HFFc6 (cell line): ENCODE measurements around the gene PSMG4. TPM values are rescaled to one million over a fixed set of nuclear protein-coding genes. Genes with fewer than 3 reads are reported as not detected.

Experiments used
- DNase-seq: peaks from one replicate; pipeline ENCODE4 v3.0.0-alpha.2; 2018
- H3K27ac Mint-ChIP-seq: 2 replicates; pipeline ENCODE4 v1.8.0; 2020; ENCODE audit warnings: mild to moderate bottlenecking, mixed read lengths
- H3K27me3 Mint-ChIP-seq: 2 replicates; pipeline ENCODE4 v1.8.0; 2021; ENCODE audit warnings: mild to moderate bottlenecking, moderate library complexity, mixed read lengths; ENCODE audit not compliant: insufficient read depth
- H3K36me3 Mint-ChIP-seq: 2 replicates; pipeline ENCODE4 v1.8.0; 2021; ENCODE audit warnings: low read depth, mixed read lengths
- H3K4me1 Mint-ChIP-seq: 2 replicates; pipeline ENCODE4 v1.8.0; 2020; ENCODE audit warnings: low read depth, mixed read lengths
- H3K4me3 Mint-ChIP-seq: 2 replicates; pipeline ENCODE4 v1.8.0; 2020; ENCODE audit warnings: mild to moderate bottlenecking, moderate library complexity, mixed read lengths
- H3K9me3 Mint-ChIP-seq: 2 replicates; pipeline ENCODE4 v1.8.0; 2020; ENCODE audit warnings: mild to moderate bottlenecking, mixed read lengths
- total RNA-seq, 6 experiments: library from RNA; stranded (reverse); fragmentation: NEBNext Ultra II Directional; extraction: Animal tissue kit (Norgen Biotek cat#: 25700); gene quantifications; 2 replicates in 1 of 6; 3 replicates in 5 of 6; pipeline ENCODE4 v1.2.3, GENCODE V29; 2021
- TF ChIP-seq, protein P1 (sequence below): fragments of 200-600 bp; sonication (generic); IDR thresholded peaks from 2 replicates; pipeline ENCODE4 v1.5.0; 2021; ENCODE audit warnings: antibody characterized with exemption, mild to moderate bottlenecking

PSMG4 gene
- total RNA-seq, 6 experiments from 2014 or later: 14.9 to 20.1 (median 17.6) TPM

DNA sequence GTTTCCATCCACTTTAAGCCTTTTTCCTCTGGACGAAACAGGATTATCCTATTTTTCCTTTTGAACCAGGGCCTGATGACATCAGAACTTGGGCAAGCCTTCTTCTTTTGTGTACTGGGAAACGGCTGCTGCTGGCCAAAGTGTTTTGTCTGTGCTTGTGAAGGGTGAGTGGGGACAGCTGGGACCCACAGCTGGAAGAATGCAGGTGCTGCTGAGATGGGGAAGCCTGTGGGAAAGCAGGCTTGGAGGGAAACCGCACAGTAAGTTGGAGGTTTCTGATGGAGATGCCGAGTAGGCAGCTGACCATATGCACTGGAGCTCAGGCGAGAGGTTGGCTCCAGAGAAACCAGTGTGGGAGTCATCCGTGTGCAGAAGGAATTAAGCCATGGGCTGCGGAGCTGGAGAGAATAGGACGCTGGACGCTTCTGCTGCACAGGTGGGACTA is 8.5 kb upstream of the PSMG4 start:
- H3K9me3 Mint-ChIP-seq: peaks cover 7% of the 10 kb centered on the region; the same call in 1 of the 2 replicates
- H3K4me3 Mint-ChIP-seq: no peak overlapping the region
- no peak overlapping the region for H3K27ac Mint-ChIP-seq
- H3K36me3 Mint-ChIP-seq: peaks cover 7% of the 10 kb centered on the region
- DNase-seq: no peak
- H3K4me1 Mint-ChIP-seq: peaks cover 50% of the 10 kb centered on the region
- TF ChIP-seq, protein P1, sequence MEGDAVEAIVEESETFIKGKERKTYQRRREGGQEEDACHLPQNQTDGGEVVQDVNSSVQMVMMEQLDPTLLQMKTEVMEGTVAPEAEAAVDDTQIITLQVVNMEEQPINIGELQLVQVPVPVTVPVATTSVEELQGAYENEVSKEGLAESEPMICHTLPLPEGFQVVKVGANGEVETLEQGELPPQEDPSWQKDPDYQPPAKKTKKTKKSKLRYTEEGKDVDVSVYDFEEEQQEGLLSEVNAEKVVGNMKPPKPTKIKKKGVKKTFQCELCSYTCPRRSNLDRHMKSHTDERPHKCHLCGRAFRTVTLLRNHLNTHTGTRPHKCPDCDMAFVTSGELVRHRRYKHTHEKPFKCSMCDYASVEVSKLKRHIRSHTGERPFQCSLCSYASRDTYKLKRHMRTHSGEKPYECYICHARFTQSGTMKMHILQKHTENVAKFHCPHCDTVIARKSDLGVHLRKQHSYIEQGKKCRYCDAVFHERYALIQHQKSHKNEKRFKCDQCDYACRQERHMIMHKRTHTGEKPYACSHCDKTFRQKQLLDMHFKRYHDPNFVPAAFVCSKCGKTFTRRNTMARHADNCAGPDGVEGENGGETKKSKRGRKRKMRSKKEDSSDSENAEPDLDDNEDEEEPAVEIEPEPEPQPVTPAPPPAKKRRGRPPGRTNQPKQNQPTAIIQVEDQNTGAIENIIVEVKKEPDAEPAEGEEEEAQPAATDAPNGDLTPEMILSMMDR: no peak
- peaks cover 1% of the 10 kb centered on the region for H3K27me3 Mint-ChIP-seq

DNA sequence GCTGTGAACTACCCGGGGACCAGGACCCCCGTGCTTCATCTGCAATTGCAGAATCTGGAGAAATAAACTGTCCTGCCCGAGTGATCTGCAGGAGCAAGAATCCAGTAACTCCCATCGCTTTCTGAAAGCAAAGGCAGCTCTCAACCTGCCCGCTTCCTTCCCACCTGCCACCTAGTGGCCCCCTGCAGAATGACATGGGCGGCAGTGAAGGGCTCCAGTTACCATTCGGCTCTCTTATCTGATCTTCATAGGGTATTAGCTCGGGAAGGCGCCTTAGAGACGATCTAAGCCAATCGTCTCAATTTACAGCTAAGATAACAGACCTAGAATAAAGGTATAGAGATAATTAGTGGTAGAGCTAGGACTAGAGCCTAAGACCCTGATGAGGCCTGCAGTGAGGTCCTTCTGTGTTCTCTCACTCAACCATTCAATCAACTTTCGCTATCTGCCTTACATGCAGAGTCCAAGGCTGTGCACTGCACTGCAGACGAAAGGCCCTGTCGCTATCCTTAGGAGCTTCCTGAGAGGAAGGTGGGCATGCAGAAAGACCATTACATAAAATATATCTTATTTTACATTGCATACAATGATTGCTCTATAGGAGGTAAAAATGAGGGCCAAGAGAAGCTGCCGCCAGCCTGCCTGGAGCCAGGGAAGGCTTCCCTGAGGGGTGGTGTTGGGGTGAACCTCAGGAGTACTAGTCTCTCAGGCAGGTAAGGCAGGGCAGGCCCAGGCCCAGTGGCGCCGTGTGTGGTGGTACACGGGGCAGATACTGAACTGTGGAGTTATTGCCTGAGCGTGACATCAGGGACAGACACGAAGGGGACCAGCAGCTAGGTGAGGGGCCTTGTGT is 7.1 kb upstream of the PSMG4 start:
- TF ChIP-seq, protein P1: peak; percentile 97
- peaks cover 7% of the 10 kb centered on the region for H3K27me3 Mint-ChIP-seq
- peak overlapping the region; percentile 41; the same call in 1 of the 2 replicates for H3K27ac Mint-ChIP-seq
- peak; percentile 75 for DNase-seq
- H3K4me3 Mint-ChIP-seq: peak overlapping the region; percentile 18
- peaks cover 7% of the 10 kb centered on the region for H3K36me3 Mint-ChIP-seq
- H3K4me1 Mint-ChIP-seq: peaks cover 43% of the 10 kb centered on the region
- H3K9me3 Mint-ChIP-seq: peaks cover 7% of the 10 kb centered on the region; the same call in 1 of the 2 replicates

DNA sequence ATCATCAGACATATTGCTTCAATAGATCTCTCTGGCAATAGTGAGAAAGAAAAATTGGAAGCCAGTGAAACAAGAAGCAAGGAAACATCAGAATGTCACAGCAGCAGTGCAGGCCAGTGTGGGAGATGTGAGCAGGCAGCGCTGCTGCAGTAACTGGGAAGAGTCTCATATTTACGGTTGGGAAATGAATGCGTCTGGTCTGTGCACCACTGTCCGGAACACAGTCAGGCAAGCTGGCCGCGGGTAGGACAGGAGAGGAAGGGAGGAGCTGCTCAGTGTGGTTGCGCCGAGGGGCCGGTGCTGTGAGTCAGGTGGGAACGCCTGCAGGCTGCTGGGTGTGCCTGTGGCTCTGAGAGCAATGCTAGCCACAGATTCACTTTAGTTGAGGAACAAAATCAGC is 6.4 kb upstream of the PSMG4 start:
- Mint-ChIP-seq H3K27ac (no peak overlapping the region), H3K9me3 (peaks cover 7% of the 10 kb centered on the region; the same call in 1 of the 2 replicates), H3K36me3 (peaks cover 7% of the 10 kb centered on the region), H3K4me3 (no peak overlapping the region), H3K27me3 (peaks cover 11% of the 10 kb centered on the region), H3K4me1 (peaks cover 36% of the 10 kb centered on the region)
- TF ChIP-seq, protein P1: no peak
- no peak for DNase-seq

DNA sequence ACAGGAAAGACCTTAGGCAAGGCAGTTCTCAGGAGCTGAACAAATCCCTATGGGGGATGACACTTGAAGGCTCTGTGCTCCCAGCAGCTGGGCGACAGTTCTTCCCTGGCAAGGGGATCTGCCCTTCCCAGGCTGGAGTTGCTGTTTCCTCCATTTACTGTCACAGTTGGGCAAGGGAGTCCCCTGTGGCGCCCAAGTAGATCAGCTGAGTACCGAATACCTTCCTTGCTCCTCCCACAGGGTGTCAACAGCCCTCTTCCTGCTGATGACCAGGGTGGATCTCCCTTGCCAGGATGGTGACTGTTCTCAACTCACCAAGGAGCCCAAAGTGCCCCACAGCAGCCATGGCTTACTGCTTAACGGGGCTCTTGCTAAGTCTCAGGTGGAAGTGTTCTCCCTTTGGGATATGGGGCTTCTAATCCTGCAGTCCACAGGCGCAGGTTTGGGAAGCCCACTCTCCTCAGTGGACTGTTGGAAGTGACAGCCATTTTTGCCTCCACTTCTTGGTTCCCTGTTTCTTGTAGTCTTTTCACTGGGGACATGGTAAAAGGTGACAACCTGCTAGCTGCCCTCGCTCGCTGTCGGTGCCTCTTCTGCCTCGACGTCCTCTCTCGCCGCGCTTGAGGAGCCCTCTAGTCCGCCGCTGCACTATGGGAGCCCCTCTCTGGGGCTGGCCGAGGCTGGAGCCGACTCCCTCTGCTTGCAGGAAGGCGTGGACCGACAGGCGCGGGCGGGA is 5.7 kb upstream of the PSMG4 start:
- Mint-ChIP-seq H3K36me3 (peaks cover 7% of the 10 kb centered on the region), H3K27ac (no peak overlapping the region)

DNA sequence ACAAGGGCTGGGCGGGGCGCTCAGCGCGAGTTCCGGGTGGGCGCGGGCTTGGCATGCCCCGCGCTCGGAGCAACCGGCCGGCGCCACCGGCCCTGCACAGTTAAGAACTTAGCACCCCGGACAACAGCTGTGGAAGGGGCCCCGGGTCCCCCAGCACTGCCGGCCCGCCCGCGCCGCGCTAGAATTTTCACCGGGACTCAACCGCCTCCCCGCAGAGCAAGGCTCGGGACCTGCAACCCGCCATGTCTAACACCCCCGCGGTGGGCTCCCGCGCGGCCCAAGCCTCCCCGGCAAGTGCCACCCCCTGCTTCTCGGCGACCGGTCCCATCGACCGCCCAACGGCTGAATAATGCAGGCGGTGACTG is 5.2 kb upstream of the PSMG4 start:
- Mint-ChIP-seq H3K4me3 (no peak overlapping the region), H3K27me3 (peaks cover 11% of the 10 kb centered on the region), H3K36me3 (peaks cover 7% of the 10 kb centered on the region), H3K9me3 (peaks cover 7% of the 10 kb centered on the region; the same call in 1 of the 2 replicates), H3K27ac (no peak overlapping the region), H3K4me1 (peaks cover 24% of the 10 kb centered on the region)
- no peak for DNase-seq
- TF ChIP-seq, protein P1: no peak

More for the DNA sequence above, 5.7 kb upstream of the PSMG4 start:
- DNase-seq: no peak
- H3K4me3 Mint-ChIP-seq: no peak overlapping the region
- H3K27me3 Mint-ChIP-seq: peaks cover 11% of the 10 kb centered on the region
- TF ChIP-seq, protein P1: no peak
- H3K4me1 Mint-ChIP-seq: peaks cover 30% of the 10 kb centered on the region
- peaks cover 7% of the 10 kb centered on the region; the same call in 1 of the 2 replicates for H3K9me3 Mint-ChIP-seq
